NCI-H1694 (cell line): ENCODE measurements around the gene EXOC6B.
"Not testable (repeated sequence)": the region's sequence is repeated elsewhere in the genome, so short reads cannot be mapped to it uniquely, and the experiment has no call there.

Experiments used
- DNase-seq: peaks from one replicate; lab custom pipeline; 2025; lab: John Stamatoyannopoulos, UW

Gene EXOC6B

GRCh38 chr2:72678024-72678423 is 147.8 kb downstream of the EXOC6B start:
- no peak for DNase-seq

DNA sequence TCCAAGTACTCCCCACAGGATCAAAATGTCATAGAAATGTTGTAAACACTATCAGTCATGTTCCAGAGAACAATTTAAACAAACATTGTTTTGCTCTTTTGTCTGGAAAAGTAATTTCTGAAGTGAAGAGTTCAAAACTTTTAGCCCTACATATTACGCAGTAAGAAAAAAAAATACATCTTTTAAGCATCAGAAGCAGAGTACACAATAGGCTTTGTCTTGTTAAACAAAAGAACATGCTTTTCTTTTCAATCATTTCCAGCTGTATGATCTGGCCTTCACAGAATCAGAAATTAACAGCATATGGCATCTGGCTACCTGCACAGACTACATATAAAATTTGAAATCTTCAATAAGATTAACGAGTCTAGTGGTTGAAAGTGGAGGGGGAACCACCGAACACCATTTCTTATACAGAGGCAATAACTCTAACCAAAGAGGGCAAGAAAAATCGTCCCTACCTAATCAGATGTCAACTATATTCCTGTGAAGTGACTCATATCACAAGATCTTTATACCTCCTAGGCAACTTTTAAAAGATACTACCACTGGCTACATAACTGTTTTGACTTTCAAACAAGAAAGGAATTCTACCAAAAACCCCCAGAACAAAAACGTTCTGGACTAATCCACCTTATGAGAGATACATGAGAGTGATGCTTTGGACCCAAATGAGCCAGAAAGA is 149.3 kb downstream of the EXOC6B start:
- no peak for DNase-seq

GRCh38 chr2:72674982-72675915 is 150.6 kb downstream of the EXOC6B start:
- DNase-seq, result no peak

DNA sequence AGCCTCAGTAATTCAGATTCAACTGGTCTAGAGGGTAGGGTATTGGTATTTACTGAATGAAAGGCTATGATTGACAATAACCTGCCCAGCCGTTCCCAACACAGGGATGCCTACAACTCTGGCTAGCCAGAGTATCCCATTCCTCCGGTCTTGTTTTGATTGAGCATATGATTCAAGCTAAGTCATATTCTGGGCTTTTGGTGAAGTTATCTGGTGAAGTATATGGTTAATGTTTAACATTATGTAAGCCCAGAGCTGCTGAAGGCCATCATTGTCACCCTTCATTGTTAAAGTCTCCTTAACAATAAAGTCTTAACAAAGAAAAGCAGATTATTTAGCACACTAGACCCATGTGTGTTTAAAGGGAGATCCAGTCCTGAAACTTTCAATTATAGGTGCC is 152.6 kb downstream of the EXOC6B start:
- DNase-seq, result no peak

- no peak for DNase-seq
These were observed 156.7 kb downstream of the EXOC6B start for GRCh38 chr2:72669121-72669520.

GRCh38 chr2:72668647-72669046 is 157.2 kb downstream of the EXOC6B start:
- no peak for DNase-seq

DNA sequence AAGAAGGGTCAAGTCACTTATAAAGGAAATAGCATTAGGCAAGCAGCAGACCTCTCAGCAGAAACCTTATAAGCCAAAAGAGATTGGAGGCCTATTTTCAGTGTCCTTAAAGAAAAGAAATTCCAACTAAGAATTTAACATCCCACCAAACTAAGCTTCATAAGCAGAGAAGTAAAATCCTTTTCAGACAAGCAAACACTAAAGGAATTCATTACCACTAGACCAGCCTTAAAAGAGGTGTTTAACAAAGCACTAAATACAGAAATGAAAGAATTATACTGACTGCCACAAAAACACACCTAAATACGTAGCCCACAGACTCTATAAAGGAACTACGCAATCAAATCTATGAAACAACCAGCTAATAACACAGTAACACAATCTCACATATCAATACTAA is 160.4 kb downstream of the EXOC6B start:
- DNase-seq, result no peak

DNA sequence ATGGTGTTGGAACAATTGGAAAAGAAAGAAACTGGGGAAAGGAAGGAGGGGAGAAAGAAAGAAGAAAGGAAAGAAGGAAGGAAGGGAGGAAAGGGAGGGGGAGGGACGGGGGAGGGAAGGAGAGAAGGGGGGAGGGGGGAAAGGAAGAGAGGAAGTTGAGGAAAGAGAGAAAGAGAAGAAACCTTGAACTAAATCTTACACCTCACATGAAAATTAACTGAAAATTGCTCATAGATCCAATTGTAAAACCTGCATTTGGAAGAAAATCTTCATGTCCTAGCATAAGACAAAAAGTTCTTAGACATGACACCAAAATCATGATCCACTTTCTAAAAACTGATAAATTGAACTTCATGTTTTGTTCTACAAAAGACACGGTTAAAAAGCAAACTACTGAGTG is 163.8 kb downstream of the EXOC6B start:
- DNase-seq, result no peak

DNA sequence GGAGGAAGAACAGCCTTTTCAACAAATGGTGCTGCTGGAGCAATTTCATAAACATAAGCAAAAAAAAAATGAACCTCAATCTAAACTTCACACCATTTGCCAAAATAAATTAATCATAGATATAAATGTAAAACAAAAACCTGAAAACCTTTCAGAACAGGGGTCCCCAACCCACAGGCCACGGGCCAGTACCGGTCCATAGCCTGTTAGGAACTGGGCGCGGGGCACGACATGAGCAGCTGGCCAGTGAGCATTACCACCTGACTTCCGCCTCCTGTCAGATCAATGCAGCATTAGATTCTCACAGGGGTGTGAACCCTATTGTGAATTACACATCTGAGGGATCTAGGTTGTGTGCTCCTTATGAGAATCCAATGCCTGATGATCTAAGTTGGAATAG is 176.0 kb downstream of the EXOC6B start:
- DNase-seq, result no peak

- DNase-seq, result not testable (repeated sequence)
These were observed 184.6 kb downstream of the EXOC6B start for GRCh38 chr2:72641221-72641620.

DNA sequence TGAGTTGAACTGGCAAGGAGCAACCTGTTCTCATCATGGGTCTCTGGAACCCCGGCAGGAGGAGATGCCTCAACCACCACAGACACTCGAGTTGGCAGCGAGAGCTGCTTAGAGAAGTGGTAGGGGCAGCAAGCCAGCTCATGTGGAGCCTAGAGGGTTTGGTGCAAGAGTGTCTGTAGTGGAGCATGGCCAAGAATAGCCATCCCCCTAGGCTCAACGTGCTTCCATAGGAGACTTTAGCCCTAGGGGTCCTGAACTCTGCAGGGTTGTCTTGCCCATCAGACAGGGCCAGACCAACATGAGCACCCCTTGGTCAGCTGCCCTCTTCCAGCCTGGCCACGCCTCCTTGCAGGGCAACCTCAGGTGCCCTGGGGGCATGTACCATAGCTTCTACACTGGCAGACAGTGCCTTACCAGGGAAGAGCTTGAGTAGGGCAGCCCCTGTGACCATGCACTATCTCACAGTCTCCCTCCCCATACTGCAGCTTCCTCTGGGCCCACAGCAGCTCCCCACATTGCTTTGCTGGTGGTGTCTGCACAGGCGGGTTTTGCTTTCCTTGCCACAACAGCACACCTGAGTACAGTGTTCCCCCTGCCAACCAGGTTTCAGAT is 187.1 kb downstream of the EXOC6B start:
- no peak for DNase-seq

- no peak for DNase-seq
These were observed 189.6 kb downstream of the EXOC6B start for GRCh38 chr2:72636210-72636609.

DNA sequence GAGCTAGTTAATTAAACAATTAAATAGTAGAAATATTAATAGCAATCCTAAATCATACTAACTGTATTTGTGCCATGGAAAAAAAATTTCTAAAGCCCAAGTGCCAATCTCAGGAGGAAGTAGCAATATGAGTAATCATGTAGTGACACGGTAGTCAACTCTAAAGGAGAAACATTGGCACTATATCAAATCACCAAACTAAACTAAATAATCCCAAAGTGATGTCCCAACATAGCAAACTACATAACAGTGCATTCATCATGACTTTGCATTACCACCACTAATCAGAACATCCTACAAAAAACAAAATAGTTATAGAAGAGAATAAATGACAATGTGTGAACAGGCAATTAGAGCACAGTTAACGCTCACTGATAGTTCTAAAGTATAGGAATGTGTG is 195.1 kb downstream of the EXOC6B start:
- DNase-seq, result no peak

- DNase-seq, result no peak
These were observed 196.8 kb downstream of the EXOC6B start for GRCh38 chr2:72629062-72629461.

DNA sequence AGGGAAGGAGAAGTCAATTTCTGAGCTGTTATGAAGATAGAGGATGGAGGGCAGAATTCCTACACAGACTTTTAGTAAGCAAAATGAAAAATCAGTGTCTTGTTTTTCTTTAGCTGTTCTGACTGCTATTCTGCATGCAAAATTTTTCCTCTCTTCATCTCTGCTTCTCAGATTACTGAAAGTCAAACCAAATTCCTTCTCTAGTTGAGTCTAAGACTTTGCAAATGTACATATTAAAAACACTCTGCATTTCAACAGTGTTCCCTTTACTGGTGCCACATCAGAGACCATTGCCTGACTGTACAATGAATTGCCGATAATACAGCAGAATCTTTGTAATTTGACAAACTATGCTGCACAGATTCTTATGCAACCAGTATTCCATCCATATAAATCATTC is 198.8 kb downstream of the EXOC6B start:
- DNase-seq, result no peak

DNA sequence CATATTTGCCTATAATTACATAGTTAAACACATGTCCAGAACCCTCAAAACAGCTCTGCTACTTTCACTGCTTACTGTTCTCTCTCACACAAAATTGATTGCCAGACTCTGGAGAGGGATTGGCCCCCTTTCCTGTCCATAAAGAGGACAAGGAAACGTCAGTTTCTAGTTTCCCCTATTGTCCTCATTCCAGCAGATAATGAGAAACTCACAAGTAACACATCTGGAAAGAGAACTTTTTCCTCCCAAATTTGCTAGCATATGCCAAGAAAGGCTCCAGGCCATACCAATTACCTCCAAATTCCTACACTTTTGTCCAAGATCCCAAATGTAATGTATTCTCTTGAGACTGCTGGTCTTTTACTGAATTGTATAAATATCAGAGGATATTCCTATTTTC is 200.5 kb downstream of the EXOC6B start:
- no peak for DNase-seq

GRCh38 chr2:72623481-72623880 is 202.4 kb downstream of the EXOC6B start:
- no peak for DNase-seq

DNA sequence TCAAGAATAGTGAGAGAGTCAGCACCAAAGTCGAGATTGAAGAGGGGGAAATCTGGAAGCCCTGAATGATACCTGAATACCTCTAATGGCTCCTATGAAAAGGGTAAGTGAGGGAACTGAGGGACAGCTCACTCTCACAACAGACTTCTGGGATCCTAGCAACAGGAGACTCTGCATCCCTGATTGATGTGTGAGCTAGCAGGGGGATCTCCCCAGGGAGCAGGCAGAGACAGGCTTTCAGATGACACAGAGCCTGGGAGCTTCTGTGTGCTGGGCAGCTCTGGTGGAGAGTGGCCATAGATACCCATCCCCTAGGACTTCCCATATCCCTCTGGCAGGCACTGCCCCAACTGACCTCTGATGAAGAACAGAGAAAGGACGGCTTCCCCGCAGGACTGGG is 206.2 kb downstream of the EXOC6B start:
- DNase-seq, result no peak

DNA sequence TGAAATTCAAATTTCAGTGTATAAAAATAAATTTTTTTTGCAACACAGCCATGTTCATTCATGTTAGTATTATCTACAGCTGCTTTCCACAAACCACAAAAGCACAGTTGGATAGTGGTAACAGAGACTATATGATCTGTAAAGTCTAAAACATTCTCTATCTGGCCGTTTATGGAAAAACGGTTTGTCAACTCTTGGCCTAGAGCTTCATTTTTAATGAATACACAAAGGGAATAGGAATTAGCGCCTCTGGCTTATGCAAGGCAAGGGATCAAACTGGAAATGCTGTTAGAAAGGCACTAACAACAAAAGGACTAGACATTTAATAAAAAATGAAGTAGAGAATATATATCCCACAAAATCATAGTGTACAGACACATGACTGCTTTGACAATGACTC is 211.9 kb downstream of the EXOC6B start:
- no peak for DNase-seq

DNA sequence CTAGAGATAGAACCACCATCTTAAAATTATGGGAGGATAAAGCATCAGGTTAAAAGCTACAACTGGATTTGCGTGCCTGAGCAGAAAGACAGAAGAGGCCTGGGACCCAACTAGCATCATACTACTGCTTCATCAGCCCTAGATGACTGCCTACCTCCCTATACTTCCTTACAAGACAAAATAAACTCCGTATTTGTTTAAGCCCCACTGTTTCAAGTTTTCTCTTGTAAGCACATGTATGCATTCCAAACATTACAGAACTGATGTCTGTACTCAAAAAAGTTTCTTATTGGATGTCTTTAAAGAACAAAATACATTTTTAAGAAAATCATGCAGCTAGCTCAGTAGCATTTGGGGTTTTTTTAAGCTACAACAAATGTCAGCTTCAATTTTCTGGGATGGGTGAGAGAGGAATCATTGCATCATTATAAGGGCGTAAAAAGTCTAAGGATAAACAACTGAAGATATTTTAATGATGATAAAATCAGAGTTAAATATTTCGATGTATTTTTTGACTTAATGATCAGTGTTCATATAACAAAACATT is 213.1 kb downstream of the EXOC6B start:
- DNase-seq, result no peak

DNA sequence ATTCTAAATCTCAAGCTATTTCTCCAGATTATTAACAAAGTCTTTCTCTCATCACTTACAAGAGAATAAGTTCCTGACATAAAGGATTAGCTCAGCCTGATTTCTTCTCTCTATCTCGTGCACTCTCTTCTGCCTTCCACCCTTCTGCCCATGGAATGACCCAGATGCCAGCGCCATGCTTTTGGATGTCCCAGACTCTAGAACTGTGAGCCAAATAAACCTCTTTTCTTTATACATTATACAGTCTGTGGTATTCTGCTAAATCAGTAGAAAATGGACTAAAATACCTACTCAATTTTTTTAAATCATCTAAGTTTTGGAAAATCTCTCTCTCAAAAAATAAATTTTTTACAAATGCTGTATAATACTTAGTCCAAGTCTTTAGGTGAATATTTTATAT is 218.6 kb downstream of the EXOC6B start:
- DNase-seq, result no peak

GRCh38 chr2:72605836-72606442 is 219.9 kb downstream of the EXOC6B start:
- DNase-seq, result peak; percentile 3
